Peyer's patch (tissue), 4 donors: Measurements from ENCODE around the gene RBM39.

Source experiments
- CTCF ChIP-seq, 6 experiments: fragments of 450-650 bp in 4 of 6; fragments of 200-600 bp in 2 of 6; sonication (generic) in 1 of 6; IDR thresholded peaks; one replicate each; pipeline ENCODE4 v1.5.1; 2017 to 2019; ENCODE audit warnings: antibody characterized with exemption in 6 of 6, mild to moderate bottlenecking in 3 of 6, moderate library complexity in 1 of 6
- POLR2A ChIP-seq, 2 donors: fragments of 450-650 bp; IDR thresholded peaks; one replicate each; pipeline ENCODE4 v1.5.1; 2017; ENCODE audit warnings: antibody characterized with exemption in 2 of 2, mild to moderate bottlenecking in 2 of 2, moderate library complexity in 2 of 2

GRCh38 chr20:35774391-35774790, 32.3 kb upstream of the RBM39 start:
- TF ChIP-seq CTCF (IDR thresholded peaks at IDR 0.05) (no peak), POLR2A (IDR thresholded peaks at IDR 0.05) (no peak)
